Activated T-cell treated with anti-CD3 and anti-CD28 coated beads for 24 hours (primary cell): Measurements from ENCODE around the gene GLB1L2.

Experiments
- DNase-seq: peaks from one replicate; pipeline ENCODE4 v3.0.0-alpha.2; 2020; ENCODE audit warnings: low read depth

GLB1L2 gene

GRCh38 chr11:134406264-134407185 is 74.7 kb downstream of the GLB1L2 start:
- no peak for DNase-seq

GRCh38 chr11:134407321-134407828 is 75.6 kb downstream of the GLB1L2 start:
- no peak for DNase-seq

GRCh38 chr11:134407923-134408322 is 76.1 kb downstream of the GLB1L2 start:
- DNase-seq = no peak

GRCh38 chr11:134409552-134410429 is 78.0 kb downstream of the GLB1L2 start:
- no peak for DNase-seq

GRCh38 chr11:134410766-134411165 is 79.0 kb downstream of the GLB1L2 start:
- no peak for DNase-seq

GRCh38 chr11:134412203-134413042 is 80.6 kb downstream of the GLB1L2 start, which contains the start of gene B3GAT1:
Gene B3GAT1 (minus strand): TSS chr11:134412242. CDS start chr11:134387659, 24,583 bp downstream.
- no peak for DNase-seq

GRCh38 chr11:134413043-134413825 is 81.4 kb downstream of the GLB1L2 start:
- DNase-seq = no peak

GRCh38 chr11:134413826-134414731 is 82.3 kb downstream of the GLB1L2 start:
- DNase-seq = no peak

- no peak for DNase-seq
Measured at GRCh38 chr11:134414766-134415765, 83.3 kb downstream of the GLB1L2 start.

GRCh38 chr11:134416726-134417125 is 84.9 kb downstream of the GLB1L2 start:
- no peak for DNase-seq

GRCh38 chr11:134417871-134418840 is 86.4 kb downstream of the GLB1L2 start:
- no peak for DNase-seq

GRCh38 chr11:134423106-134423505 is 91.3 kb downstream of the GLB1L2 start:
- no peak for DNase-seq

- DNase-seq = no peak
Measured at GRCh38 chr11:134425413-134425812, 93.6 kb downstream of the GLB1L2 start.
